WERI-Rb-1 (cell line): ENCODE data around the gene ZMYND11.

Source experiments
- DNase-seq: peaks from one replicate; pipeline ENCODE4 v3.0.0-alpha.2; 2020
- H3K27ac ChIP-seq: fragments of 250-450 bp; sonication (Bioruptor Pico); 2 replicates; pipeline ENCODE4 v1.5.1; 2020; ENCODE audit warnings: mild to moderate bottlenecking, moderate library complexity
- H3K27me3 ChIP-seq: fragments of 250-450 bp; sonication (Bioruptor Pico); 2 replicates; pipeline ENCODE4 v1.5.1; 2021; ENCODE audit warnings: mild to moderate bottlenecking, low read depth, moderate library complexity; ENCODE audit not compliant: insufficient read depth, severe bottlenecking
- H3K36me3 ChIP-seq: fragments of 250-450 bp; sonication (Bioruptor Pico); 2 replicates; pipeline ENCODE4 v1.5.1; 2020; ENCODE audit warnings: mild to moderate bottlenecking, moderate library complexity
- H3K4me3 ChIP-seq: 2 replicates; pipeline ENCODE4 v1.5.1; 2011; ENCODE audit warnings: low read depth, mild to moderate bottlenecking, control low read depth, low read length
- H3K9me3 ChIP-seq: fragments of 250-450 bp; sonication (Bioruptor Pico); 2 replicates; pipeline ENCODE4 v1.5.1; 2021; ENCODE audit warnings: mild to moderate bottlenecking, moderate library complexity; ENCODE audit not compliant: severe bottlenecking
- CTCF ChIP-seq: IDR thresholded peaks from 2 replicates; pipeline ENCODE4 v1.5.1; 2011; ENCODE audit warnings: low read depth, mild to moderate bottlenecking, control low read depth, inconsistent platforms, low read length

The ZMYND11 gene

GRCh38 chr10:167383-167782 is 32.1 kb downstream of the ZMYND11 start:
- Histone ChIP-seq H3K4me3 (no peak overlapping the region), H3K27ac (no peak overlapping the region), H3K36me3 (no peaks in the 10 kb centered on the region), H3K27me3 (no peaks in the 10 kb centered on the region), H3K9me3 (no peaks in the 10 kb centered on the region)
- TF ChIP-seq CTCF: no peak
- no peak for DNase-seq

- no peak for DNase-seq
- Histone ChIP-seq H3K27ac (no peak overlapping the region), H3K36me3 (no peaks in the 10 kb centered on the region), H3K4me3 (no peak overlapping the region), H3K27me3 (no peaks in the 10 kb centered on the region), H3K9me3 (no peaks in the 10 kb centered on the region)
- no peak for TF ChIP-seq CTCF
These were observed 38.5 kb downstream of the ZMYND11 start for GRCh38 chr10:173741-174140.

GRCh38 chr10:176677-177076 is 41.4 kb downstream of the ZMYND11 start:
- no peak for DNase-seq
- no peaks in the 10 kb centered on the region for H3K27me3 ChIP-seq
- no peaks in the 10 kb centered on the region for H3K36me3 ChIP-seq
- no peak overlapping the region for H3K4me3 ChIP-seq
- no peak for TF ChIP-seq CTCF
- H3K27ac ChIP-seq: no peak overlapping the region
- H3K9me3 ChIP-seq: no peaks in the 10 kb centered on the region

GRCh38 chr10:178208-178607 is 43.0 kb downstream of the ZMYND11 start:
- Histone ChIP-seq H3K27me3 (no peaks in the 10 kb centered on the region), H3K27ac (no peak overlapping the region), H3K9me3 (no peaks in the 10 kb centered on the region), H3K36me3 (no peaks in the 10 kb centered on the region), H3K4me3 (no peak overlapping the region)
- no peak for DNase-seq
- TF ChIP-seq CTCF: no peak

GRCh38 chr10:178723-179122 is 43.5 kb downstream of the ZMYND11 start:
- no peak for TF ChIP-seq CTCF
- H3K9me3 ChIP-seq: no peaks in the 10 kb centered on the region
- H3K27ac ChIP-seq: no peak overlapping the region
- no peak for DNase-seq
- H3K36me3 ChIP-seq: no peaks in the 10 kb centered on the region
- H3K27me3 ChIP-seq: no peaks in the 10 kb centered on the region
- H3K4me3 ChIP-seq: no peak overlapping the region

GRCh38 chr10:182441-183201 is 47.4 kb downstream of the ZMYND11 start:
- Histone ChIP-seq H3K36me3 (no peaks in the 10 kb centered on the region), H3K4me3 (no peak overlapping the region), H3K27ac (no peak overlapping the region), H3K27me3 (no peaks in the 10 kb centered on the region), H3K9me3 (no peaks in the 10 kb centered on the region)
- DNase-seq: no peak
- TF ChIP-seq CTCF: no peak
